AG04450 (cell line): ENCODE results near the gene SYNGAP1. TPM values are rescaled to one million over a fixed set of nuclear protein-coding genes. Genes with fewer than 3 reads are reported as not detected.
A peak's percentile ranks its signal among the peaks of the same experiment; 100 is the strongest.
"Not testable (repeated sequence)": the region's sequence is repeated elsewhere in the genome, so short reads cannot be mapped to it uniquely, and the experiment has no call there.

Experiments
- CTCF ChIA-PET: fragments of 300-600, 350-600 bp; formaldehyde crosslinking; extraction: SDS; loops from one replicate; lab custom pipeline; 2022; ENCODE audit warnings: antibody characterized with exemption, inconsistent platforms; lab: Charles Lee
- POLR2A ChIA-PET: fragments of 350-600 bp; formaldehyde crosslinking; extraction: SDS; loops from one replicate; lab custom pipeline; 2021; ENCODE audit warnings: antibody characterized with exemption, inconsistent platforms; lab: Yijun Ruan, JAX
- DNase-seq: peaks from one replicate; pipeline ENCODE4 v3.0.0-alpha.2; 2011; ENCODE audit warnings: low read depth, low spot score
- H3K27ac ChIP-seq: one replicate; pipeline ENCODE4 v1.5.1; 2012; ENCODE audit warnings: low read depth, low read length, control low read depth
- H3K27me3 ChIP-seq: one replicate; pipeline ENCODE4 v1.6.0; 2012; ENCODE audit warnings: low read length; ENCODE audit not compliant: control insufficient read depth, insufficient read depth
- H3K4me3 ChIP-seq: 2 replicates; pipeline ENCODE4 v1.5.1; 2011; ENCODE audit warnings: mild to moderate bottlenecking, low read depth, low read length, control low read depth
- H3K9me3 ChIP-seq: 2 replicates; pipeline ENCODE4 v1.5.1; 2012; ENCODE audit warnings: low read length; ENCODE audit not compliant: control insufficient read depth, insufficient read depth
- polyA plus RNA-seq: library from polyadenylated mRNA; depleted of rRNA; stranded (reverse); fragments of >200 nt; gene quantifications from 2 replicates; pipeline ENCODE4 v1.2.3, GENCODE V29; 2011
- TF ChIP-seq, protein P1 (sequence below): IDR thresholded peaks from 2 replicates; pipeline ENCODE4 v1.5.1; 2011; ENCODE audit warnings: low read depth, low read length, control low read depth, inconsistent platforms

The SYNGAP1 gene
- polyA plus RNA-seq, 1 experiment: 5.3 TPM

DNA sequence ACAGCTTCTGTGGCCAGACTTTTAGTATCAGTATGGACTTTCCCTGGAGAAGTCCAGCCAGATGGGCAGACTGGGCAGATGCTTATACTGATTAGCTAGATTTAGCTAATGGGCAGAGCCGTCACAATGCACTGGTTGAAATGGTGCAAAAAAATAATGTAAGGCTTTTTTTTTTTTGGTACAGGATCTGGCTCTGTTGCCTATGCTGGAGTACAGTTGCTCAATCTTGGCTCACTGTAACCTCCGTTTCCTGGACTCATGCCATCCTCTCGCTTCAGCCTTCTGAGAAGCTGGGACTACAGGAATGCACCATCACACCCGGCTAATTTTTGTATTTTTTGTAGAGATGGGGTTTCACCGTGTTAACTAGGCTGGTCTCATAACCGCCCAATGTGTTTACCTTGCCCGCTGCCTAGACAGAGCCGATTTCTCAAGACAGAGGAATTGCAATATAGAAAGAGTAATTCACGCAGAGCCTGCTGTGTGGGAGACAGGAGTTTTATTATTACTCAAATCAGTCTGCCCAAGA lies 44.7 kb upstream of the SYNGAP1 start:
- Histone ChIP-seq H3K4me3 (no peak overlapping the region), H3K27ac (no peak overlapping the region), H3K9me3 (no peaks in the 10 kb centered on the region), H3K27me3 (no peaks in the 10 kb centered on the region)
- DNase-seq: peak; percentile 59
- CTCF ChIA-PET: interaction anchor here (1.2 to 1.5 kb wide), 4 partner anchors 9 to 15 kb away, joined by 3 to 14 read pairs (median 6); no protein-coding TSS in a partner anchor
- TF ChIP-seq, protein P1, sequence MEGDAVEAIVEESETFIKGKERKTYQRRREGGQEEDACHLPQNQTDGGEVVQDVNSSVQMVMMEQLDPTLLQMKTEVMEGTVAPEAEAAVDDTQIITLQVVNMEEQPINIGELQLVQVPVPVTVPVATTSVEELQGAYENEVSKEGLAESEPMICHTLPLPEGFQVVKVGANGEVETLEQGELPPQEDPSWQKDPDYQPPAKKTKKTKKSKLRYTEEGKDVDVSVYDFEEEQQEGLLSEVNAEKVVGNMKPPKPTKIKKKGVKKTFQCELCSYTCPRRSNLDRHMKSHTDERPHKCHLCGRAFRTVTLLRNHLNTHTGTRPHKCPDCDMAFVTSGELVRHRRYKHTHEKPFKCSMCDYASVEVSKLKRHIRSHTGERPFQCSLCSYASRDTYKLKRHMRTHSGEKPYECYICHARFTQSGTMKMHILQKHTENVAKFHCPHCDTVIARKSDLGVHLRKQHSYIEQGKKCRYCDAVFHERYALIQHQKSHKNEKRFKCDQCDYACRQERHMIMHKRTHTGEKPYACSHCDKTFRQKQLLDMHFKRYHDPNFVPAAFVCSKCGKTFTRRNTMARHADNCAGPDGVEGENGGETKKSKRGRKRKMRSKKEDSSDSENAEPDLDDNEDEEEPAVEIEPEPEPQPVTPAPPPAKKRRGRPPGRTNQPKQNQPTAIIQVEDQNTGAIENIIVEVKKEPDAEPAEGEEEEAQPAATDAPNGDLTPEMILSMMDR: no peak
- POLR2A ChIA-PET: interaction anchor here (0.7 kb wide), 1 partner anchor 335 kb away, joined by 3 read pairs; no protein-coding TSS in a partner anchor

DNA sequence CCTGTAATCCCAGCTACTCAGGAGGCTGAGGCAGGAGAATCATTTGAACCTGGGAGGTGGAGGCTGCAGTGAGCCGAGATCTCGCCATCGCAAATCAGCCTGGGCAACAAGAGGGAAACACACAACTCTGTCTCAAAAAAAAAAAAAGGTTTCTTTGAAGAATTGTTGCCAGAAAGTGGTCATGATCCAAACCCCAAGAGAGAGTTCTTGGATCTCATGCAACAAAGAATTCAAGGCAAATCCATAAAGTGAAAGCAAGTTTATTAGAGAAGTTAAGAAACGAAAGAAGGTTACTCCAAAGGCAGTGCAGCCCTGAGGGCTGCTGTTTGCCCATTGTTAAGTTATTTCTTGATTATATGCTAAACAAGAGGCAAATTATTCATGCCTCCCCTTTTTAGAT lies 42.7 kb upstream of the SYNGAP1 start:
- TF ChIP-seq, protein P1: no peak
- no peak for DNase-seq
- Histone ChIP-seq H3K27ac (no peak overlapping the region), H3K9me3 (no peaks in the 10 kb centered on the region), H3K27me3 (no peaks in the 10 kb centered on the region), H3K4me3 (no peak overlapping the region)
- ChIA-PET CTCF (no interaction called here), POLR2A (no interaction called here)

DNA sequence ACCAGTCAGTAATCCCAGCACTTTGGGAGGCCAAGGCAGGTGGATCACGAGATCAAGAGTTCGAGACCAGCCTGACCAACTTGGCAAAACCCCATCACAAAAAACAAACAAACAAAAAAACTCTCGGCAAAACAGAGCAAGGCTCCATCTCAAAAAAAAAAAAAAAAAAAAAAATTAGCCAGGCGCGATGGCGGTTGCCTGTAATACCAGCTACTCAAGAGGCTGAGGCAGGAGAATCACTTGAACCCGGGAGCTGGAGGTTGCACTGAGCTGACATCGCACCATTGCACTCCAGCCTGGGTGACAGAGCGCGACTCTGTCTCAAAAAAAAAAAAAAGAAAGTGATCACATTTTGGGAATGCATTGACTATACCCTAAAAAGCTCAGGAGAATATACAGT lies 40.7 kb upstream of the SYNGAP1 start:
- H3K27me3 ChIP-seq, CTCF ChIA-PET: not testable (repeated sequence)
- POLR2A ChIA-PET: interaction anchor here (0.7 kb wide), 1 partner anchor 282 kb away, joined by 7 read pairs; no protein-coding TSS in a partner anchor

DNA sequence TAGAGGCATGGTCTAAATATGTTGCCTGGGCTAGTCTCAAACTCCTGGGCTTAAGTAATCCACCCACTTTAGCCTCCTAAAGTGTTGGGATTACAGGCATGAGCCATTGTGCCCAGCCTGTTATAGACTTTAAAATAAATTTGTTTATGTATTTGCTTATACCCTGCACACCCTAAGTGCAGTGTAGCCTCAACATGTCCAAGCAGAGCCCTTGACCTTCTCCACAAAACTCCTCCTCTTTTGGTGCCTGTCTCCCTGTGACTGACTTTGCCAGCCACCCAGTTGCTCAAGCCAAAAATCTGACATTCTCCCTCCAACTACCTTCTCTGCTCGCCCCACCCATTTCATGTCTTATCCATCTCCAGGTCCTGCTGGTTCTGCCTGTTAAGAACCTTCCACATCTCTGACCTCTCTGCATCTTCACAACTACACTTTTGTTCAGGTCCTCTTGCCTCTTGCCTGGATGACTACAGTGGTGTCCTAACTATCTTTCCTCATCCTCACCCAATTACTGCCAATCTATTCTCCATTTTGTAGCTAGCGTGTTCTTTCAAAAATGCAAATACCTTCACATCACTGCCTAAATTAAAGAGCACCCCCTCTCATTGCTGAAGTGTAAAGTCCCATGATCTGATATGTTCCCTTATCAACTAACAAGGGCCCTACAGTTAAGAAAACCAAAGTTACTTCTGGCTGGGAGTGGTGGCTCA lies 39.4 kb upstream of the SYNGAP1 start:
- H3K9me3 ChIP-seq: no peaks in the 10 kb centered on the region; the same call in 1 of the 2 replicates

More for the DNA sequence above, 40.7 kb upstream of the SYNGAP1 start:
- not testable (repeated sequence) for H3K9me3 ChIP-seq, H3K4me3 ChIP-seq, H3K27ac ChIP-seq, DNase-seq

DNA sequence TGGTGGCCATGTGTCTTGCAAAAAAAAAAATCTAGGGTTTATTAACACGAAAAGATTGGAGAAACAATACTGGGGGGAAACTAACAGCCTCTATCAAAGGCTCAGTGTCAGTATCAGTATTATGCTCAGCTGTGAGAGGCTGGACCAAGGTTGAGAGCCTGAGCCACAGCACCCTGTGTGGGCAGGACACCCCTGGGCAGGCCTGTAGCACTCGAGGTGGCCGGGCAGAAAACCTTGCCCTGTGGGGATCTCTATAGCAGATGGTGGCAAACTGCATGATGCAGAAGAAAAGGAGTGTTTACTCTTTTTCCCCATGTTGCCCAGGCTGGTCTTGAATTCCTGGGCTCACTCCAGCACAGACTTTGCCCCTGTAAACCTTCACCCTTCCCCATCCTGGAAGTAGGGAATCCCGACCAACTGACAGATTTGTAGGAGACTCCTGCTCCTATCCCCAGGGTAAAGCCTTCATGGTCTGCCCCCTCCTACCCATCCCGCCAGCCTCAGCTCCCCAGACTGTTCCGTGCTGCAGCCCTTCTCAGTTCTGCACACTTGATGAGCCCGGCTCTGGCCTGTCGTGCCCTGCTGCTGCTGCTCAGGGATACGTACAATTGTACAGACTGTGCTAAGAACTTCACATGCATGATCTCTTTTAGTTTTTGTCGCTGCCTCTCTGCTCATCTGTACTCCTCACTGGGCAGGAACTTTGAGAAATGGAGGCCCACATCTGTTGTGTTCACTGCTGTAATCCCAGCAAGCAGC lies 36.3 kb upstream of the SYNGAP1 start:
- TF ChIP-seq, protein P1: no peak
- DNase-seq: no peak
- CTCF ChIA-PET: interaction anchor here (0.6 to 1.5 kb wide), 4 partner anchors 8 to 71 kb away, joined by 3 to 7 read pairs (median 4); partner anchors contain the start of gene ZBTB9

More for the DNA sequence above, 39.4 kb upstream of the SYNGAP1 start:
- Histone ChIP-seq H3K4me3 (no peak overlapping the region), H3K27ac (no peak overlapping the region), H3K27me3 (no peaks in the 10 kb centered on the region)
- POLR2A ChIA-PET: no interaction called here
- DNase-seq: no peak
- TF ChIP-seq, protein P1: no peak
- CTCF ChIA-PET: interaction anchor here (0.9 kb wide), 1 partner anchor 11 kb away, joined by 3 read pairs; no protein-coding TSS in a partner anchor

More for the DNA sequence above, 36.3 kb upstream of the SYNGAP1 start:
- no peak overlapping the region for H3K4me3 ChIP-seq
- H3K9me3 ChIP-seq: no peaks in the 10 kb centered on the region; the same call in 1 of the 2 replicates
- POLR2A ChIA-PET: interaction anchor here (0.7 kb wide), 1 partner anchor 191 kb away, joined by 3 read pairs; no protein-coding TSS in a partner anchor
- no peak overlapping the region for H3K27ac ChIP-seq
- no peaks in the 10 kb centered on the region for H3K27me3 ChIP-seq
